Fibroblast of lung (primary cell): ENCODE measurements around the gene B3GALT5. TPM values are rescaled to one million over a fixed set of nuclear protein-coding genes. Genes with fewer than 3 reads are reported as not detected.

ENCODE experiments used
- DNase-seq, 2 donors: peaks; one replicate each; pipeline versions ENCODE4 v3.0.0 to v3.0.0-alpha.2; 2010; ENCODE audit warnings: low read depth in 2 of 2
- H2AFZ ChIP-seq: 2 replicates; pipeline ENCODE4 v1.5.1; 2012; ENCODE audit warnings: low read length, control low read depth, inconsistent platforms
- H3K27ac ChIP-seq: 2 replicates; pipeline ENCODE4 v1.5.1; 2011; ENCODE audit warnings: low read length, control low read depth; ENCODE audit not compliant: insufficient read depth
- H3K27me3 ChIP-seq: 2 replicates; pipeline ENCODE4 v1.5.1; 2011; ENCODE audit warnings: mild to moderate bottlenecking, low read length; ENCODE audit not compliant: control insufficient read depth, insufficient read depth
- H3K36me3 ChIP-seq: 2 replicates; pipeline ENCODE4 v1.5.1; 2011; ENCODE audit warnings: low read length; ENCODE audit not compliant: control insufficient read depth, insufficient read depth
- H3K4me1 ChIP-seq: 2 replicates; pipeline ENCODE4 v1.5.1; 2011; ENCODE audit warnings: low read length; ENCODE audit not compliant: control insufficient read depth, insufficient read depth; ENCODE audit errors: extremely low read depth
- H3K4me2 ChIP-seq: 2 replicates; pipeline ENCODE4 v1.5.1; 2011; ENCODE audit warnings: low read length, control low read depth; ENCODE audit not compliant: insufficient read depth; ENCODE audit errors: extremely low read depth
- H3K4me3 ChIP-seq, 4 experiments: fragments of 200-600 bp in 1 of 4; sonication (generic) in 1 of 4; replicated peaks in 1 of 4; 2 replicates each; pipeline ENCODE4 v1.5.1; 2011 to 2016; ENCODE audit warnings: low read length in 4 of 4, low read depth in 3 of 4, mild to moderate bottlenecking in 3 of 4, control low read depth in 2 of 4, inconsistent platforms in 1 of 4, mixed read lengths in 1 of 4; ENCODE audit not compliant: insufficient read depth in 1 of 4; ENCODE audit errors: control extremely low read depth in 1 of 4
- H3K79me2 ChIP-seq: 2 replicates; pipeline ENCODE4 v1.5.1; 2012; ENCODE audit warnings: mild to moderate bottlenecking, low read length, inconsistent platforms; ENCODE audit not compliant: control insufficient read depth, insufficient read depth
- H3K9ac ChIP-seq: 2 replicates; pipeline ENCODE4 v1.5.1; 2011; ENCODE audit warnings: mild to moderate bottlenecking, low read length, control low read depth; ENCODE audit not compliant: insufficient read depth
- H3K9me3 ChIP-seq: 2 replicates; pipeline ENCODE4 v1.5.1; 2012; ENCODE audit warnings: low read depth, low read length; ENCODE audit not compliant: control insufficient read depth, insufficient read depth
- H4K20me1 ChIP-seq: 2 replicates; pipeline ENCODE4 v1.5.1; 2011; ENCODE audit warnings: low read length; ENCODE audit not compliant: control insufficient read depth, insufficient read depth; ENCODE audit errors: extremely low read depth
- EZH2 ChIP-seq: IDR thresholded peaks from 2 replicates; pipeline ENCODE4 v1.5.1; 2012; ENCODE audit warnings: low read length, control low read depth, mild to moderate bottlenecking; ENCODE audit errors: missing control alignments
- polyA plus RNA-seq, 2 donors: library from polyadenylated mRNA; depleted of rRNA in 1 of 2; stranded (reverse) in 1 of 2; unstranded in 1 of 2; fragments of >200 nt; gene quantifications; 2 replicates each; pipeline ENCODE4 v1.2.1, GENCODE V29; 2011 to 2012; ENCODE audit warnings: missing spikeins in 1 of 2
- total RNA-seq: library from RNA; depleted of rRNA; stranded (reverse); fragments of >200 nt; gene quantifications from 2 replicates; pipeline ENCODE4 v1.2.1, GENCODE V29; 2014
- TF ChIP-seq, protein P1 (sequence below), 2 donors: IDR thresholded peaks in 1 of 2; conservative IDR thresholded peaks in 1 of 2; 1 replicate in 1 of 2; 2 replicates in 1 of 2; pipeline ENCODE4 v1.5.1; 2011 to 2012; ENCODE audit warnings: low read length in 2 of 2, control low read depth in 1 of 2, inconsistent platforms in 1 of 2, low read depth in 1 of 2, mild to moderate bottlenecking in 1 of 2

B3GALT5 gene
- total and polyA plus RNA-seq, 2 donors (not counting 1 experiment from before 2014, with no cell fraction given), result under 0.01 TPM

DNA sequence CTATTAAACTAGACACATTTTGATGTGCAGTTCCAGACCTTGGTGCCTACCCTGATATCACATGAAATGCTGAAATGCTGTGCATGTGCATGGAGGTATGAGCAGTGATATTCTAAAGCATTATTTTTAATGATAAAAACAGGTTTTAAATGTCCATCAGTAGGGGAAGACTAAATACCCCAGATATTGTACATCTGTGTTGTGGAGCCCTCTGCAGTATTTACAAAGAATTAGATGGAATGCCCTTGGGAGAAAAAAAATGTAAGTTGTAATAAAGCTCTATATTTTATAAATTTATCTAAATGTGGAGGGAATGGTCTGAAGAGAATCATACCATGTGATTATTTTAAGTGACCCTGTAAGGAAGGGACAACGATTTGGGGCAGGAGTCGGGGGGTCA lies 93.1 kb downstream of the B3GALT5 start:
- Histone ChIP-seq H4K20me1 (no peaks in the 10 kb centered on the region), H3K4me2 (no peak overlapping the region), H3K36me3 (no peaks in the 10 kb centered on the region), H3K27ac (no peak overlapping the region), H3K9me3 (no peaks in the 10 kb centered on the region), H3K79me2 (no peaks in the 10 kb centered on the region), H3K4me3 (no peak overlapping the region), H3K4me1 (no peaks in the 10 kb centered on the region), H3K9ac (no peak overlapping the region), H2AFZ (no peak overlapping the region), H3K27me3 (no peaks in the 10 kb centered on the region)
- peak in 1 of 2 donors; percentile 25 for DNase-seq
- no peak for TF ChIP-seq EZH2
- TF ChIP-seq, protein P1, sequence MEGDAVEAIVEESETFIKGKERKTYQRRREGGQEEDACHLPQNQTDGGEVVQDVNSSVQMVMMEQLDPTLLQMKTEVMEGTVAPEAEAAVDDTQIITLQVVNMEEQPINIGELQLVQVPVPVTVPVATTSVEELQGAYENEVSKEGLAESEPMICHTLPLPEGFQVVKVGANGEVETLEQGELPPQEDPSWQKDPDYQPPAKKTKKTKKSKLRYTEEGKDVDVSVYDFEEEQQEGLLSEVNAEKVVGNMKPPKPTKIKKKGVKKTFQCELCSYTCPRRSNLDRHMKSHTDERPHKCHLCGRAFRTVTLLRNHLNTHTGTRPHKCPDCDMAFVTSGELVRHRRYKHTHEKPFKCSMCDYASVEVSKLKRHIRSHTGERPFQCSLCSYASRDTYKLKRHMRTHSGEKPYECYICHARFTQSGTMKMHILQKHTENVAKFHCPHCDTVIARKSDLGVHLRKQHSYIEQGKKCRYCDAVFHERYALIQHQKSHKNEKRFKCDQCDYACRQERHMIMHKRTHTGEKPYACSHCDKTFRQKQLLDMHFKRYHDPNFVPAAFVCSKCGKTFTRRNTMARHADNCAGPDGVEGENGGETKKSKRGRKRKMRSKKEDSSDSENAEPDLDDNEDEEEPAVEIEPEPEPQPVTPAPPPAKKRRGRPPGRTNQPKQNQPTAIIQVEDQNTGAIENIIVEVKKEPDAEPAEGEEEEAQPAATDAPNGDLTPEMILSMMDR (conservative IDR thresholded peaks at IDR 0.05 in 1 of 2, IDR thresholded peaks at IDR 0.05 in 1 of 2; ENCODE audit: low read depth in 1 of 2, low read length in 2 of 2), result peak; percentile 9 to 12

DNA sequence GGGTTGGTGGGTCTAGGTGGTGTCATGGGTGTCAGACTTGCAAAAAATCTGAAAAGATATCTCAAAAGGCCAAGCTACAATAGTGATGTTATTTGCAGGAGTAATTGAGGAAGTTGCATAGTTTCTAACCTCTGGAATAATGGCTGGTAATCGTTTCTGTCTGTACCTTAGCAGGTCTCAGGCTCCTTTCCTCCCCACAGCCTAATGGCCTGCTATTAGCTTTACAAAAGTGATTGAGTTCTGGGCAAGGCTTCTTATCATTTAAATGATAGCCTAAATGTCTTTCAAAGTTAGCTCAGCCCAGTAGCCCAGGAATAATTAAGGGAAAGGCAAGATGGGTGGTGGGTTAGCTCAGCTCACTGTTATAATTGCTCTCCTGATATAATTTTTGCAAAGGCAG lies 94.6 kb downstream of the B3GALT5 start:
- DNase-seq, result no peak
- H3K27ac ChIP-seq, result no peak overlapping the region
- no peaks in the 10 kb centered on the region for H3K4me1 ChIP-seq
- H3K36me3 ChIP-seq, result no peaks in the 10 kb centered on the region
- H3K4me2 ChIP-seq, result no peak overlapping the region
- no peak overlapping the region for H3K4me3 ChIP-seq
- no peaks in the 10 kb centered on the region for H3K27me3 ChIP-seq
- no peak for TF ChIP-seq EZH2
- TF ChIP-seq, protein P1 (conservative IDR thresholded peaks at IDR 0.05 in 1 of 2, IDR thresholded peaks at IDR 0.05 in 1 of 2; ENCODE audit: low read depth in 1 of 2, low read length in 2 of 2), result no peak
- H3K9me3 ChIP-seq, result no peaks in the 10 kb centered on the region
- no peaks in the 10 kb centered on the region for H3K79me2 ChIP-seq
- H3K9ac ChIP-seq, result no peak overlapping the region
- no peaks in the 10 kb centered on the region for H4K20me1 ChIP-seq
- H2AFZ ChIP-seq, result no peak overlapping the region

DNA sequence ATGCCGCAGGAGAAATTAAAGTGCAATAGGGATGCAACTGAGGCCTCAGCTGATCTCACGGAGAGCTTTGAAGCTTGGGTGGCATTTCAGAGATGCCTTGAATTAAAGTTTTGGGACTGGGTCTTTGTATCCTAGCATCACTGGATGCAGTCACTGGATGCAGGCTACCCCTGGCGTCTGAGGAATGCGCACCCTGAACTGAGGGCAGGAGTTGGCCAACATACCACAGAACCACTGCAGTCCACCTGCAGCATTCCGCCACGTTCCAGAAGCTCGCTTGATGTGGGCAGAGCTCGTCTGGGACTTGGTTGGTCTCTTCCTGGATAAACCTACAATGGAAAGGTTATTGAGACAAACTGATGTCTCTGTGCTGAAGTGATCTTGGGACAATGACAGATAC lies 98.1 kb downstream of the B3GALT5 start:
- DNase-seq, result no peak
- no peak for TF ChIP-seq EZH2
- TF ChIP-seq, protein P1 (conservative IDR thresholded peaks at IDR 0.05 in 1 of 2, IDR thresholded peaks at IDR 0.05 in 1 of 2; ENCODE audit: low read depth in 1 of 2, low read length in 2 of 2), result no peak

More for the DNA sequence above, 98.1 kb downstream of the B3GALT5 start:
- Histone ChIP-seq H3K36me3 (no peaks in the 10 kb centered on the region), H3K27me3 (no peaks in the 10 kb centered on the region), H3K79me2 (no peaks in the 10 kb centered on the region), H3K4me3 (no peak overlapping the region), H3K4me1 (no peaks in the 10 kb centered on the region), H3K27ac (no peak overlapping the region), H3K4me2 (no peak overlapping the region), H4K20me1 (no peaks in the 10 kb centered on the region), H2AFZ (no peak overlapping the region), H3K9ac (no peak overlapping the region), H3K9me3 (no peaks in the 10 kb centered on the region)
